Neural crest cell (in vitro differentiated cells): ENCODE results near the gene PRKG1. TPM values are rescaled to one million over a fixed set of nuclear protein-coding genes. Genes with fewer than 3 reads are reported as not detected.

Experiments used
- DNase-seq: peaks from one replicate; pipeline ENCODE4 v3.0.0; 2021; ENCODE audit warnings: low read depth, mixed read lengths, low spot score
- H3K27ac Mint-ChIP-seq: one replicate; pipeline ENCODE4 v1.8.0; 2021; ENCODE audit warnings: mild to moderate bottlenecking, mixed read lengths; ENCODE audit not compliant: unreplicated experiment
- H3K27me3 Mint-ChIP-seq: 2 replicates; pipeline ENCODE4 v1.8.0; 2021; ENCODE audit warnings: low read depth, mild to moderate bottlenecking, mixed read lengths
- H3K36me3 Mint-ChIP-seq: 2 replicates; pipeline ENCODE4 v1.8.0; 2021; ENCODE audit warnings: low read depth, mild to moderate bottlenecking, mixed read lengths
- H3K4me1 Mint-ChIP-seq: 2 replicates; pipeline ENCODE4 v1.8.0; 2021; ENCODE audit warnings: mixed read lengths
- H3K4me3 Mint-ChIP-seq: one replicate; pipeline ENCODE4 v1.8.0; 2021; ENCODE audit warnings: mild to moderate bottlenecking, mixed read lengths
- H3K9me3 Mint-ChIP-seq: 2 replicates; pipeline ENCODE4 v1.8.0; 2021; ENCODE audit warnings: mixed read lengths
- total RNA-seq: library from RNA; stranded (reverse); gene quantifications from 2 replicates; pipeline ENCODE4 v1.2.1, GENCODE V29; 2021
- TF ChIP-seq, protein P1 (sequence below): fragments of 200-600 bp; sonication (generic); conservative IDR thresholded peaks from 2 replicates; pipeline ENCODE4 v1.5.0; 2021; ENCODE audit warnings: antibody characterized with exemption, mild to moderate bottlenecking

Gene PRKG1
- total RNA-seq, 1 donor from 2014 or later: 4.4 TPM

GRCh38 chr10:51691135-51691534, 616.8 kb downstream of the PRKG1 start:
- no peak overlapping the region for H3K4me3 Mint-ChIP-seq
- H3K27ac Mint-ChIP-seq: no peak overlapping the region
- TF ChIP-seq, protein P1, sequence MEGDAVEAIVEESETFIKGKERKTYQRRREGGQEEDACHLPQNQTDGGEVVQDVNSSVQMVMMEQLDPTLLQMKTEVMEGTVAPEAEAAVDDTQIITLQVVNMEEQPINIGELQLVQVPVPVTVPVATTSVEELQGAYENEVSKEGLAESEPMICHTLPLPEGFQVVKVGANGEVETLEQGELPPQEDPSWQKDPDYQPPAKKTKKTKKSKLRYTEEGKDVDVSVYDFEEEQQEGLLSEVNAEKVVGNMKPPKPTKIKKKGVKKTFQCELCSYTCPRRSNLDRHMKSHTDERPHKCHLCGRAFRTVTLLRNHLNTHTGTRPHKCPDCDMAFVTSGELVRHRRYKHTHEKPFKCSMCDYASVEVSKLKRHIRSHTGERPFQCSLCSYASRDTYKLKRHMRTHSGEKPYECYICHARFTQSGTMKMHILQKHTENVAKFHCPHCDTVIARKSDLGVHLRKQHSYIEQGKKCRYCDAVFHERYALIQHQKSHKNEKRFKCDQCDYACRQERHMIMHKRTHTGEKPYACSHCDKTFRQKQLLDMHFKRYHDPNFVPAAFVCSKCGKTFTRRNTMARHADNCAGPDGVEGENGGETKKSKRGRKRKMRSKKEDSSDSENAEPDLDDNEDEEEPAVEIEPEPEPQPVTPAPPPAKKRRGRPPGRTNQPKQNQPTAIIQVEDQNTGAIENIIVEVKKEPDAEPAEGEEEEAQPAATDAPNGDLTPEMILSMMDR: no peak
- DNase-seq: no peak
- peaks cover 11% of the 10 kb centered on the region for H3K9me3 Mint-ChIP-seq
- H3K36me3 Mint-ChIP-seq: peaks cover 4% of the 10 kb centered on the region
- H3K4me1 Mint-ChIP-seq: peaks cover 11% of the 10 kb centered on the region
- no peaks in the 10 kb centered on the region for H3K27me3 Mint-ChIP-seq

DNA sequence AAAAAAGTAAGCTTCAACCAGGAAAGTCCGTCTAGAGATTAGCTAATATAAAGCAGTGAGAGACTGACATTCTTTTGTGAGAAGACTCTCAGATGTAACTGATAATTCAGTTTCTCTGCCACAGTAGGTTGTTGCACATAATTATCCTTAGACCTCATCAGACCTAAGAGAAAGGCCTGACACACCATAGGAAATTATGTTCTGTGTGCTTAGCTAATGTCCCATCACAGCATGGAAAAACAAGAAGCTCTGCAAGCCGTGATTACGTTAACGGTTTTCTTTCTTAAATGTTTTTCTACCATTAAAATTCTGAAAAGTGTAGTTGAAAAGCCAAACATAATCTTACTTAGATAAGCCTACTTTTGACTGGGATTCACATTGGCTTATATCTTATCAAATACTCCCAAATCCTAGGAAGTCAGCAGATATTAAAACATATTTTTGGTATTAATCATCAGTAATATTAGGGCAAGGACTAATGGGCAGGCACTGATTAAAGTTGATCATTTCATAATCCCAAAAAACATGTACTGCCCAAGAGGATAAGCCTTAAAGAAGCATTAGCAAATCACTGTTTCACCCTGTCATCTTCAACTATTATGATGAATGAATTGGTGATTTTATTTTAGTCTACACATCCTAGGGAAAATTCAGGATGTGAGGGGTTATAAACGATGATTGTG, 619.9 kb downstream of the PRKG1 start:
- Mint-ChIP-seq H3K4me3 (no peak overlapping the region), H3K9me3 (peaks cover 8% of the 10 kb centered on the region), H3K36me3 (peaks cover 17% of the 10 kb centered on the region), H3K27ac (no peak overlapping the region), H3K4me1 (peaks cover 37% of the 10 kb centered on the region), H3K27me3 (no peaks in the 10 kb centered on the region)
- TF ChIP-seq, protein P1: no peak
- no peak for DNase-seq

DNA sequence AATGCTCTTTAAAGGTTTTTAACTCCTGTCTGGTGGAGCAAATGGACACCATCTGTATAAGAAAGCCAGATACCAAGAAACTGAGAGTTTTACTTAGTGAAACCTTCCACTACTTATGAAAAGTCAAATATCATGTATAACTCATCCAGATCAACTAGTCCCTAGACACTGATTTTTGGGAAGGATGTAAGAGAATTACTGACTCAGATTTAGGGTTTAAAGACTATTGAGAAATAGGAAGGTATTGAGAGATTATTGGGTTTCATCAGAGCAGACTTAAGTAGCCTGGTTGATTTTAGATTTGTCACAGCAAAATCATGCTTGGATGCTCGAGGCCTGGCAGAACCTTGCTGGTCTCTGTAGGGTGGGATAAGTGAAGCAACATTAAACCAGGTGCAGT, 622.0 kb downstream of the PRKG1 start:
- Mint-ChIP-seq H3K4me1 (peaks cover 44% of the 10 kb centered on the region), H3K27ac (no peak overlapping the region), H3K27me3 (no peaks in the 10 kb centered on the region), H3K4me3 (peak overlapping the region; percentile 65), H3K9me3 (no peaks in the 10 kb centered on the region), H3K36me3 (peaks cover 15% of the 10 kb centered on the region)
- TF ChIP-seq, protein P1: no peak
- DNase-seq: no peak

DNA sequence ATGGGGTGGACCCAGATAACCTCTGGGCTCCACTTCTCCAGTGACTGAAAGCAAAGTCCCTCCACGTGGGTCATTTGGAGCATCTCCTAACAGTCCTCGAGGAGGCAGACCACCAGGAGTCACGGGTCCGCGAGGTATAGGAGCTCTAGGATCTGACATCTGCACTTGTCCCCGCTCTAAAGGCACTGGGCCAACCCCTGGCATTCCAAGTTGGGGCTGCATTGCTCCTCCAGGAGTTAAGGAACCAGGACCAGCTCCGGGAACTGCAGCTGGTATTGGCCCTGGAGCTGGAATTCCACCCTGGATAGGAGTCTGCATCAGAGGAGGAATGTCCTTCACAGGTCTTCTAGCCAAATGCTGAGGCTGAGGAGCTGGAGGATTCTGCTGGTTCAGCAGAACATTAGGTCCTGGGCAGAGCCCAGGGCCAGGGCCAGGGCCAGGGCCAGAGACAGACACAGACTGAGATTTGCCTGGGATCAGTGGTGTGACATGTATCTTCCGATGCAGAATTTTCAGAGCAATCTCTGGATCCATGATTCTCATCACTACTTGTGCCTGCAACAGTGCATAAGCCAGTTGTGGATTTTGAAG, 624.3 kb downstream of the PRKG1 start:
- DNase-seq: no peak
- H3K4me3 Mint-ChIP-seq: peak overlapping the region; percentile 98
- H3K36me3 Mint-ChIP-seq: peaks cover 15% of the 10 kb centered on the region
- no peaks in the 10 kb centered on the region for H3K9me3 Mint-ChIP-seq
- TF ChIP-seq, protein P1: no peak
- peak overlapping the region; percentile 100 for H3K27ac Mint-ChIP-seq
- H3K27me3 Mint-ChIP-seq: no peaks in the 10 kb centered on the region
- H3K4me1 Mint-ChIP-seq: peaks cover 44% of the 10 kb centered on the region

GRCh38 chr10:51699145-51699474, 624.8 kb downstream of the PRKG1 start:
- no peak for DNase-seq
- Mint-ChIP-seq H3K4me3 (peak overlapping the region; percentile 98), H3K9me3 (no peaks in the 10 kb centered on the region), H3K4me1 (peaks cover 44% of the 10 kb centered on the region), H3K27ac (peak overlapping the region; percentile 100), H3K36me3 (peaks cover 15% of the 10 kb centered on the region), H3K27me3 (no peaks in the 10 kb centered on the region)
- TF ChIP-seq, protein P1: no peak
